Measurements from ENCODE around the gene PDSS2. TPM values are rescaled to one million over a fixed set of nuclear protein-coding genes. Genes with fewer than 3 reads are reported as not detected.

PDSS2 gene
- total and polyA plus RNA-seq, 2 donors (not counting 1 experiment from before 2014, with no cell fraction given), result 16.9 to 17.0 TPM

- DNase-seq (no peak), ATAC-seq (ENCODE audit: low read depth) (no peak)
- Histone ChIP-seq H3K4me3 (ENCODE audit: control extremely low read depth in 1 of 5, extremely low read depth in 1 of 5, insufficient read depth in 1 of 5, low read depth in 2 of 5, low read length in 4 of 5) (no peak overlapping the region), H3K27ac (ENCODE audit: low read length in 2 of 2) (no peak overlapping the region), H3K9me3 (ENCODE audit: control extremely low read depth in 1 of 3, control insufficient read depth in 2 of 3, insufficient read depth in 1 of 3, low read length in 2 of 3) (no peaks in the 10 kb centered on the region), H3K27me3 (replicated peaks in 1 of 4; ENCODE audit: control extremely low read depth in 1 of 4, control insufficient read depth in 3 of 4, insufficient read depth in 4 of 4, low read length in 3 of 4) (no peaks in the 10 kb centered on the region), H3K36me3 (replicated peaks in 1 of 2; ENCODE audit: control extremely low read depth in 1 of 2, control insufficient read depth in 1 of 2, extremely low read depth in 1 of 2, insufficient read depth in 2 of 2, low read length in 1 of 2) (peaks cover 0 to 3% of the 10 kb centered on the region in 2 experiments), H3K9ac (ENCODE audit: low read length) (no peak overlapping the region), H3K79me2 (ENCODE audit: control insufficient read depth, insufficient read depth, low read length) (no peaks in the 10 kb centered on the region), H4K20me1 (ENCODE audit: control insufficient read depth, insufficient read depth, low read length, poor library complexity, severe bottlenecking) (no peaks in the 10 kb centered on the region), H3K4me1 (ENCODE audit: control insufficient read depth in 2 of 2, insufficient read depth in 2 of 2, low read length in 2 of 2) (no peaks in the 10 kb centered on the region), H2AFZ (ENCODE audit: insufficient read depth, low read depth, low read length, poor library complexity, severe bottlenecking) (no peak overlapping the region), H3K4me2 (replicated peaks; ENCODE audit: low read depth, low read length, poor library complexity, severe bottlenecking) (no peak overlapping the region)
- no peaks in the 10 kb centered on the region for H3K4me1 Mint-ChIP-seq
- no peak overlapping the region for H3K4me3 Mint-ChIP-seq
- H3K27me3 Mint-ChIP-seq, result no peaks in the 10 kb centered on the region
- intact Hi-C loops (cut with micrococcal nuclease), result no loop called here
- TF ChIP-seq CTCF (IDR thresholded peaks at IDR 0.05) (no peak), EZH2 (IDR thresholded peaks at IDR 0.05; ENCODE audit: borderline replicate concordance, insufficient read depth, low read depth, low read length, poor library complexity, severe bottlenecking) (no peak)
- H3K9me3 Mint-ChIP-seq (ENCODE audit: insufficient read depth), result no peaks in the 10 kb centered on the region
- H3K27ac Mint-ChIP-seq, result no peak overlapping the region
- ChIA-PET POLR2A (no interaction called here), CTCF (interaction anchor here (0.6 kb wide), 1 partner anchor 42 kb away, joined by 5 read pairs; no protein-coding TSS in a partner anchor)
Observed at GRCh38 chr6:107214655-107215054, 244.7 kb downstream of the PDSS2 start.

- Histone ChIP-seq H3K27ac (ENCODE audit: low read length in 2 of 2) (no peak overlapping the region), H3K79me2 (ENCODE audit: control insufficient read depth, insufficient read depth, low read length) (no peaks in the 10 kb centered on the region), H3K9me3 (ENCODE audit: control extremely low read depth in 1 of 3, control insufficient read depth in 2 of 3, insufficient read depth in 1 of 3, low read length in 2 of 3) (peaks cover 0 to under 1% (median 0%) of the 10 kb centered on the region in 3 donors), H3K4me2 (replicated peaks; ENCODE audit: low read depth, low read length, poor library complexity, severe bottlenecking) (no peak overlapping the region), H3K4me1 (ENCODE audit: control insufficient read depth in 2 of 2, insufficient read depth in 2 of 2, low read length in 2 of 2) (no peaks in the 10 kb centered on the region), H3K4me3 (ENCODE audit: control extremely low read depth in 1 of 5, extremely low read depth in 1 of 5, insufficient read depth in 1 of 5, low read depth in 2 of 5, low read length in 4 of 5) (no peak overlapping the region), H3K27me3 (replicated peaks in 1 of 4; ENCODE audit: control extremely low read depth in 1 of 4, control insufficient read depth in 3 of 4, insufficient read depth in 4 of 4, low read length in 3 of 4) (no peaks in the 10 kb centered on the region), H3K36me3 (replicated peaks in 1 of 2; ENCODE audit: control extremely low read depth in 1 of 2, control insufficient read depth in 1 of 2, extremely low read depth in 1 of 2, insufficient read depth in 2 of 2, low read length in 1 of 2) (peaks cover 0 to 3% of the 10 kb centered on the region in 2 experiments), H4K20me1 (ENCODE audit: control insufficient read depth, insufficient read depth, low read length, poor library complexity, severe bottlenecking) (no peaks in the 10 kb centered on the region), H3K9ac (ENCODE audit: low read length) (no peak overlapping the region), H2AFZ (ENCODE audit: insufficient read depth, low read depth, low read length, poor library complexity, severe bottlenecking) (no peak overlapping the region)
- intact Hi-C loops (cut with micrococcal nuclease), result no loop called here
- H3K27ac Mint-ChIP-seq, result no peak overlapping the region
- ATAC-seq (ENCODE audit: low read depth), result no peak
- no peak for DNase-seq
- no peaks in the 10 kb centered on the region for H3K4me1 Mint-ChIP-seq
- H3K9me3 Mint-ChIP-seq (ENCODE audit: insufficient read depth), result no peaks in the 10 kb centered on the region
- TF ChIP-seq EZH2 (IDR thresholded peaks at IDR 0.05; ENCODE audit: borderline replicate concordance, insufficient read depth, low read depth, low read length, poor library complexity, severe bottlenecking) (no peak), CTCF (IDR thresholded peaks at IDR 0.05) (no peak)
- POLR2A ChIA-PET, result no interaction called here
- CTCF ChIA-PET, result no interaction called here
- 94% methylated on average over 3 of the region's 8 CpGs for WGBS (ENCODE audit: insufficient coverage)
- H3K27me3 Mint-ChIP-seq, result no peaks in the 10 kb centered on the region
- H3K4me3 Mint-ChIP-seq, result no peak overlapping the region
Observed at GRCh38 chr6:107209406-107210305, 249.7 kb downstream of the PDSS2 start.

Data from B cell (primary cell).